ENCODE data around the gene SAMD8. TPM values are rescaled to one million over a fixed set of nuclear protein-coding genes. Genes with fewer than 3 reads are reported as not detected.

SAMD8 gene
- total RNA-seq, 1 experiment from 2014 or later: 23.6 TPM

GRCh38 chr10:75071756-75072155 is 39.7 kb upstream of the SAMD8 start:
- TF ChIP-seq EZH2 (IDR thresholded peaks at IDR 0.05) (no peak), ZFX (IDR thresholded peaks at IDR 0.05) (no peak), ATF3 (IDR thresholded peaks at IDR 0.05) (no peak), EZH2phosphoT487 (IDR thresholded peaks at IDR 0.05; ENCODE audit: borderline replicate concordance) (no peak), YY1 (IDR thresholded peaks at IDR 0.05; ENCODE audit: extremely low read depth, insufficient replicate concordance, low read depth, low read length) (no peak), SIN3A (IDR thresholded peaks at IDR 0.05; ENCODE audit: low read depth) (no peak), POLR2A (IDR thresholded peaks at IDR 0.05; ENCODE audit: borderline replicate concordance, extremely low read depth, insufficient read depth, insufficient read length) (no peak), JUND (IDR thresholded peaks at IDR 0.05) (no peak), ZNF274 (IDR thresholded peaks at IDR 0.05; ENCODE audit: low read depth, low read length) (no peak)
- TF ChIP-seq, protein P1, sequence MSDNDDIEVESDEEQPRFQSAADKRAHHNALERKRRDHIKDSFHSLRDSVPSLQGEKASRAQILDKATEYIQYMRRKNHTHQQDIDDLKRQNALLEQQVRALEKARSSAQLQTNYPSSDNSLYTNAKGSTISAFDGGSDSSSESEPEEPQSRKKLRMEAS (IDR thresholded peaks at IDR 0.05): no peak
- intact Hi-C loops (cut with micrococcal nuclease): no loop called here
- BruUV-seq (replicated peaks): no TSS peak
- Histone ChIP-seq H4K20me1 (ENCODE audit: insufficient read depth) (no peaks in the 10 kb centered on the region), H2AFZ (ENCODE audit: low read depth, low read length, poor library complexity, severe bottlenecking) (no peak overlapping the region), H3K4me3 (replicated peaks in 1 of 2; ENCODE audit: low read depth in 1 of 2, low read length in 2 of 2) (no peak overlapping the region), H3K79me2 (ENCODE audit: insufficient read depth, low read length) (no peaks in the 10 kb centered on the region), H3K27me3 (ENCODE audit: insufficient read depth, low read length) (no peaks in the 10 kb centered on the region), H3K9me3 (ENCODE audit: control insufficient read depth in 1 of 2, insufficient read depth in 1 of 2, low read depth in 1 of 2, low read length in 2 of 2) (no peaks in the 10 kb centered on the region), H3K36me3 (ENCODE audit: control insufficient read depth in 1 of 2, insufficient read depth in 2 of 2, low read length in 2 of 2) (no peaks in the 10 kb centered on the region), H3K27ac (ENCODE audit: low read depth, low read length) (no peak overlapping the region), H3K4me2 (ENCODE audit: low read length) (no peak overlapping the region), H3K9me2 (ENCODE audit: insufficient read depth) (no peaks in the 10 kb centered on the region), H3K9ac (ENCODE audit: low read length) (no peak overlapping the region), H3K4me1 (ENCODE audit: control insufficient read depth in 1 of 2, insufficient read depth in 2 of 2, low read length in 2 of 2) (no peaks in the 10 kb centered on the region)
- no peak for ATAC-seq
- ChIA-PET CTCF (no interaction called here), POLR2A (no interaction called here), RAD21 (ENCODE audit: low non-redundant PET in 1 of 2, low total read pairs in 2 of 2, uncharacterized antibody in 2 of 2, unreplicated experiment in 2 of 2) (no interaction called here)
- DNase-seq (ENCODE audit: low read depth, low spot score): no peak

- no peak overlapping the region for H3K9ac ChIP-seq (ENCODE audit: low read length)
- no peaks in the 10 kb centered on the region for H3K9me2 ChIP-seq (ENCODE audit: insufficient read depth)
- ChIA-PET RAD21 (ENCODE audit: low non-redundant PET in 1 of 2, low total read pairs in 2 of 2, uncharacterized antibody in 2 of 2, unreplicated experiment in 2 of 2) (no interaction called here), POLR2A (no interaction called here), CTCF (no interaction called here)
- no peak for ATAC-seq
- TF ChIP-seq RAD21 (IDR thresholded peaks at IDR 0.05; ENCODE audit: low read depth) (no peak), SRF (IDR thresholded peaks at IDR 0.05; ENCODE audit: low read depth) (no peak), EZH2phosphoT487 (IDR thresholded peaks at IDR 0.05; ENCODE audit: borderline replicate concordance) (no peak), JUND (IDR thresholded peaks at IDR 0.05) (no peak), SIN3A (IDR thresholded peaks at IDR 0.05; ENCODE audit: low read depth) (no peak)
- H2AFZ ChIP-seq (ENCODE audit: low read depth, low read length, poor library complexity, severe bottlenecking): no peak overlapping the region
- no peak overlapping the region for H3K4me3 ChIP-seq (replicated peaks in 1 of 2; ENCODE audit: low read depth in 1 of 2, low read length in 2 of 2)
- no peaks in the 10 kb centered on the region for H3K4me1 ChIP-seq (ENCODE audit: control insufficient read depth in 1 of 2, insufficient read depth in 2 of 2, low read length in 2 of 2)
- no peaks in the 10 kb centered on the region for H3K36me3 ChIP-seq (ENCODE audit: control insufficient read depth in 1 of 2, insufficient read depth in 2 of 2, low read length in 2 of 2)
- BruUV-seq (replicated peaks): no TSS peak
- H3K27ac ChIP-seq (ENCODE audit: low read depth, low read length): no peak overlapping the region
- no peak overlapping the region for H3K4me2 ChIP-seq (ENCODE audit: low read length)
- intact Hi-C loops (cut with micrococcal nuclease): no loop called here
- H3K79me2 ChIP-seq (ENCODE audit: insufficient read depth, low read length): no peaks in the 10 kb centered on the region
- H4K20me1 ChIP-seq (ENCODE audit: insufficient read depth): no peaks in the 10 kb centered on the region
- DNase-seq (ENCODE audit: low read depth, low spot score): no peak
- no peaks in the 10 kb centered on the region for H3K9me3 ChIP-seq (ENCODE audit: control insufficient read depth in 1 of 2, insufficient read depth in 1 of 2, low read depth in 1 of 2, low read length in 2 of 2)
- H3K27me3 ChIP-seq (ENCODE audit: insufficient read depth, low read length): no peaks in the 10 kb centered on the region
Measured at GRCh38 chr10:75072727-75073126, 38.7 kb upstream of the SAMD8 start.

Measured in HCT116 (cell line).